EL (cell line): ENCODE results near the gene CAPZB.

ENCODE experiments used
- DNase-seq: peaks from one replicate; pipeline ENCODE4 v3.0.0-alpha.2; 2016

The CAPZB gene

DNA sequence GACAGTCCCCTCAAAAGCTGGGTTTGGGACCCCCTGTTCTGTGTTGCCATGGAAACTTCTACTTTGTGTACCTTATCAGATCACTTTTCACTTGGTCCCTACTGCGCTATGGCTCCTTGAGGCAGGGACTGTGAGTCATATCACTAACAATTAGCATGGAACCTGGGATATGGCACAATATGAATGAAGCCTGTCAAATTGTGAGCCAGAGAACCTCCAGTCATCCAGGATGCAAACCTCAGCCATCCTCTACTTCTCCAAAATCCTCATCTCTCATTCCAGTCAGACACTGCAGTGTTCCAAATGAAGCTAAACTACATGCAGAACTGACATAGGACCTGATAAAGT is 11.2 kb upstream of the CAPZB start:
- no peak for DNase-seq

DNA sequence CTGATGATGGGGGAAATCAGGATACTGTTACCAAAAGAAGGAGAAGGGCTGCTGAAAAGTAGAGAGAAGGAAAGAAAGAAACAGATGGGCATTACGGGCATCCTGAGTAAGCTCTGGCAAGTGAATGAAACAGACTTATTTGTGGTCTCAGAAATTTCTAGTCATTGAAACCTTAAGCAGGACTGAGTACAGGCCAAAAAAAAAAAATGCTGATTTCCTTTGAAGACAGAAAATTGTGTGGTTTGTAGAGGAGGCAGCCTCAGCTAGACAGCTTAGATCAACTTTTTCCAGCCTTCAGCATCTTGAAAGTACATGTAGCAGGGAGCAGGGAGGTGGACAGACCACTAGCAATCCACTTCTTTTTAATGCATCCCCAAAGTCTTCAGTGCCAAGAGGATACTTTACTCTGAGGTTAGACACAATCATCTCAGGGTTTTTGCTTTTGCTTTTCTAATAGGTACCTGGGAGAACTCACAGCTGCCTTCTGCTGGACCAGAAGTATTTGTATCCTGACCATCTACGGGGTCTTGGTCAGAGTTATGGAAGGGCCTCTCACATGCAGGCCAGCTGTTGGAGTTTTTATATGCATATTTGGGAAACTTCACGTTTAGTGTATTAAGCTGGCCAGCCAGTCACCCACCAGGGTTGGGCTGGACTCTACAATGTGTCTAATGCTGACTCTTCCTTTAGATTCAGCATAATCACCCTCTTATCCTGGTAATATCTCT is 10.6 kb upstream of the CAPZB start:
- DNase-seq = no peak

DNA sequence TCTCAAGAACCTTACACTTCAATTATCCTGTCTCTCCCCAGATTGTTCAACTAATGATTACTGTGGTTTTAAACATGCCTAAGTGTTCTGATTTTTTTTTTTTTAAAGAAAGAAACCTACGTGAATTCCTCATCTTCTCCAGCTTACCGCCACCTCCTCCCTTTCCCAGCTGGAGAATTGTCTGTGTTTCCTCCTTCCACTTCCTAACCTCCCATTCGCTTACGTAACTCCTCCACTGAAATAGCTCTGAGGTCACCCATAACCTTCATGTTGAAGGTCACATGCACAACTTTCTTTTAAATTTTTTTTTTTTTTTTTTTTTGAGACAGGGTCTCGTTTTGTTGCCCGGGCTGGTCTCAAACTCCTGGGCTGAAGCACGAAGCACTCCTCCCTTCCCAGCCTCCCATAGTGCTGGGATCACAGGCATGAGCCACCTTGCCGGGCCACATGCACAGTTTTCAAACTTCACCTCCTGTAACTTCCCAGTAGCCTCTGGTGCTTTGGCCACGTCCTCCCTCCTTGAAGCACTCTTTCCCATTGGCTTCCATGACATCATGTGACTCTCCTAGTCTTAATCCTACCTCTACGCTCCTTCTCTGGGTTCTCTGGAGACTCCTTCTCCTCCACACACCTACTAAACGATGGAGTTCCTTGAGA is 9.8 kb upstream of the CAPZB start:
- no peak for DNase-seq

DNA sequence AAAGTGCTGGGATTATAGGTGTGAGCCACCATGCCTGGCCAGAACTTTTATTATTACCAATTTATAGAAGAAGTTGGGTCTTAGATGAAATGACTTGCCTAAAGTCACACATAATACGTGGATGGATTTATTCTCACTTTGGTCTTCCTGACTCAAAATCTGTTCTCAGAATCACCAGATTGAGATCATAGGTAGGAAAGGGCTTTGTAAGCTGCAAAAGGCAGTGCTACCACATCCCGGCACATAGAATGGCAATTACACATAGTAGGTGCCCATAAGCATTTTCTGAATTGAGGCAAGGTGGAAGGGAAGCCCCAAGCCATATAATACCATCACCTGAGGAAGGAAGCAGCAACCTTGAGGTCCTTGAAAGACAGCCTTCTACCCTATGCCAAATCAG is 8.2 kb upstream of the CAPZB start:
- DNase-seq = no peak

DNA sequence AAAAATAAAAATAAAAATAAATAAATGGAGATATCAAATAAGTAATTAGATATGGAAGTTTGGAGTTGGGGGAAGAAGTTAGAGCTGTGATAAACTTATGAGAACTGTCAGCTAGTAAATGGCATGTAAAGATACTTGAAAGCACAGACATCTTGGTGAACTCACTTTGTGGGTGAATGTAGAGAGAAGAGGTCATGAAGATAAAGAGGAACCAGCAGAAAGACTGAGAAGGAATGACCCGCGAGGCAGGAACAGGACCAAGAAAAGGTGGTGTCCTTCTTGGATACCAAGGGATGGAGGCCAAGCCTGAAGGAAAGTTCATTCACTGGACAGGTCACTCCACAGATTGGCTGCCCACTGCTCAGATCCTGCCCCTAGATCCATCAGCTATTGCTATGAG is 4.7 kb upstream of the CAPZB start:
- no peak for DNase-seq

DNA sequence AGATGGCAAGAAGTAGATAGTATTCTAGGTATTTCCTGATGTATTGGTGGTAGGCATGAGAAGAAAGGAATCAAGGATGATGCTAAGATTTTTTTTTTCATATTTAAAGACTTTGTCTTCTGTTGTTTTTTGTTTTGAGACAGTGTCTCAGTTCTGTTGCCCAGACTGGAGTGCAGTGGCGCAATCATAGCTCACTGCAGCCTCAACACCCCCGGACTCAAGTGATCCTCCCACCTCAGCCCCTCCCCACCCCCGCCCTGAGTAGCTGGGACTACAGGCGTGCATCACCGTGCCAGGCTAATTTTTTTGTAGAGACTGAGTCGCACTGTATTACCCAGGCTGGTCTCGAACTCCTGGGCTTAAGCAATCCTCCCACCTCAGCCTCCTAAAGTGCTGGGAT is 2.8 kb upstream of the CAPZB start:
- DNase-seq = no peak

DNA sequence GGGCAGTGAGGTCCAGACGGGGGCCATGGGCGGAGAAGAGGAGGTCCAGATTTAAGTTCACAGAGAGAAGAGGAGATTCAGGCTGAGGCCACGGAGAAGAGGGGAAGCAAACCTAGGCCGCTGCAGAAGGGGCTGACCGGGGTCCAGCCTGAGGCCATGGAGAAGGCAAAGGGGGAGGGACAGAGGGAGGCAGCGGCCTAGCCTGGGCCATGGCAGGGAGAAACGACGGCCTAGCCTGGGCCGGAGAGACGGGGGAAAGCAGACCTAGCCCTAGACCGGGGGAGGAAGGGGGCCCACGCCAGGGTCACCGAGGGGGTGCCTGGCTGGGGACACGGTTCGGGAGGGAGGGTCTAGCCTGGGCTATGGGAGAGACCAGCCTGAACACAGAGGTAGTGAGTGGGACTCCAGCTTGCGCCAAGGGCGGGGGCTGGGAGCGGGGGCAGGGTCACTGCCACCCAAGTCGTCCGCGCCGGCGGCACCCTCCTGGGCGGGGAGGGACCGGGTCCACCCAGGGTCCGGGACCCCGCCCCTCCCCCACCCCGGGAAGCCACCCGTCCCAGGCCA is 459 bp downstream of the CAPZB start:
- peak; percentile 40 for DNase-seq

DNA sequence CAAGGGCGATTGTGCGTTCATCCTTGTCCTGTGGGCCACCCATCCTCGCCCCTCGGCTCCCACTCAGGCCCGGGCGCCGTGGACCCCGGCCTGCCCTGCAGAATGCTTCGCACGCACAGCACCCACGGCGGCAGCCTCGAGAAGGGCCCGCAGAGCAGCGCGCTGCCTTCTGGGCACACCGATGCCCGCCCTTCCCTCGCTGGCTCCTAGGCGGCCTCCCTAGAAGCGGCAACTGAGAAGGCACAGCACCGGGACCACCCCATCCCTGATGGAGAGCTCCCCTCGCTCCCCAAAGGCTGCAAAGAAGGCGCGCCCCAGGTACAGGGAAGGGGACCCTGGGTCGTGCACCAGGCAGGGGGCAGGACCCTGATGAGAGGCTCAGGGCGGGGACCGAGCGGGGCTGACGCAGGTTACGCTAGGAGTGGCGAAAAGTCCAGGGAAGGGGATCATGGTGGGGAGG is 971 bp downstream of the CAPZB start:
- no peak for DNase-seq

DNA sequence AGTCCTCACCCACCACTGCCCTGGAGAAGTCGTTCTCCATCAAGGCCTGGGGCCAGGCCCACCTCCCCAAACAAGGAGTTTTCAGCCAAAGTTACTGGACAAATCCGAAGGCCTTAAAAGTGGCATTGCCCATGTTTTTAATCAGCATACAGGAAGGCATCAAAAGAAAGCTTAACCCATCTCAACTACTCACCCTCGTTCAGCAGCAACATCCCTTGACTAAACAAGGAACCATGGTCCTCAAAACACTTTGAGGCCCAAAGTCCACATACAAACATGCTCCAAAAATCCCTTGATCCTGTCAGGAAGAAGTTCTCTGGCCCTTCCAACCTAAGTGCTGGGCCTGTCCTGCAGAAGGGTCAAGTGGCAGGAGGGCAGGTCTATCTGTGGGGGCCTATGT is 1.6 kb downstream of the CAPZB start:
- no peak for DNase-seq

DNA sequence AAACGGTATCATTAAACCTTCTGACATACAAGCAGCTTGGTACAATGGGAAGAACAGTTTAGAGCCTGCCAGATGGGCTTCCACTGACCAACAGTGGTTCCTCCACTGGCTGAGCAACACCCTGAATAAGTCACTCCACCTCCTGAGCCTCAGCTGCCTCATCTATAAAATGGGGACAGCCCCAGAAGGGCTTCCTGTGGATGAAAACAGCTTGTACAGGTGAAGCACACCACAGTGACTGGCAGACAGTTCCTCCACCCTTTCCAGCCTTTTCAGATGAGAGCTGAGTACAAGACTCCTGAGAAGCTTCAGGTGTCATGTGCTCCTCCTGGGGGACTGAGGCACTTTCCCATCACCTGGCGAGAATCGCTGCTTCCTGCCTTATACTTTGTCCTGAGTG is 2.1 kb downstream of the CAPZB start:
- DNase-seq = no peak

DNA sequence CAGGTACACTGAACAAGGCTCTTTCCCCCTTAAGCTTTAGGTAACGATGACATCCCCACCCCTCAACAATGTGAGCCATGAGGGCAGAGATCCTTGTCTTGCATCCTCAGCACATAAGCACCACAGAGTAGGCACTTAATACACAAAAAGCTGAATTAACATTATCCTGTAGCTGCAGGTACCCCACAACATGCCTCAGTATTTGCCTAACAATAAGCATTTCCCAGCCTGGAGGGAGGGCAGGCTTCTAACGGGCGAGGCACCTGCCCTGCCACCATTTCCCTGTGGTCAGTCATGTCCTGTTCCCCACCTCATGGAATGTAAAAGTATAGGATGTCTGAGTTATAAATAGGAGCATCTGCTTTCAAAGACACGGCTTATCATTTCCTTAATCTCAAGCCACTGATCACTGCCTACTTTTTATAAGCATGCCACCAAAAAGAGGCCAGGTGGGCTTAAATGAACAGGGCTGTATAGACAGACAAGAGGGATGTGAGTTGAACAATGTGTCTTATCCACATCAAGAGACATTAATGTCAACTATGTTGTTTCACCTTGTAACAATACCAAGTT is 3.4 kb downstream of the CAPZB start:
- DNase-seq = no peak

DNA sequence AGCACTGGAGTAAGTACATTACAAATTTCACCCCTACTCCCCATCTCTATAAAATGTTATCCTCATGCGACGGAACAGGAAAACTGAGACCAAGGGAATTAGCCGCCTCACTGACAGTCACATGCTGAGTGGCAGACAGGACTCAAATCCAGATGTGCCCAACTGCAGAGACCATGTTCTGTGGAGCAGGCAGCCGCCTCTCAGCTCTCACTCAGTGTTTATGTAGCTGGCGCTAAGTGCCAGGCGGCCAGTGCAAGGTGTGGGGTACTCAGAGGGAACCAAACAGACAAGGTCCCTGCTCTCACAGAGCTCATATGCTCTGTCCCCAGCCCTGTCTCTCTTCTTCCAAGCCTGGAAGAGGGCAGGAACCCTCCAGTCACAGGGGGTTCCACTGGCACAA is 5.1 kb downstream of the CAPZB start:
- DNase-seq = no peak

DNA sequence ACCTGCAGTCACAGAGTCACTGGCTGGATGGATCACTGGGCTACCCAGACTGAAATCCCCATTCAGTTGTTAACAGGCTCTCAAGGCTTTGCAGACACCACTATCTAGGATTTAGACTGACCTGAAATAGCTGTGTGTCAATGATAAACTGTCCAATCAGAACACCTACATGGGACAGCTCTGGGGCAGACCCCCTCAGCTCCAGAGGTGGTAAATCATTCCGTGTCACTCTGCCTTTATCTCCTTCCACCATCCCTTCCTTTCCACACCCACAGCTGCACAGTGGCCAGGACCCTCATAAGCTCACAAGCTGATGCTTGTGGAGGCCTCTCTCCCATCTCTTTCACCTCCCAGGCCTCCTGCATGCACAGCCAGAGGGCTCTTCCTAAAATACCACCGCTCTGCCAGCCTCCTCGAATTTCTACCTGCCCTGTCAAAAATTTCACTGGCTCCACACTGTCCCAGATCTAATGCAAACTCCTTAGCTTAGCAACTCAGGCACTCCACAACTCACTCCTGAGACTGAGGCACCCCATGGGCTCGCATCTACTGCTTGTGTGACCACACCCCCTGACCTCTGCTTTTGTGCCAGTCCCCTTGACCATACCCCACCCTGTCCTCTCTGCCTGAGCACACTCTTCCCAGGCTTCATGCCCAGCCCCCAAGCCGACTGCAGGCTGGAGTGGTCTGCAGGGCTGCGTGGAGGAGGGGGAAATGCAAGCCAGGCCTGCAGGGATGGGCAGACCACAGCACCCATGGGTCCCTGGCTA is 5.8 kb downstream of the CAPZB start:
- DNase-seq = no peak

DNA sequence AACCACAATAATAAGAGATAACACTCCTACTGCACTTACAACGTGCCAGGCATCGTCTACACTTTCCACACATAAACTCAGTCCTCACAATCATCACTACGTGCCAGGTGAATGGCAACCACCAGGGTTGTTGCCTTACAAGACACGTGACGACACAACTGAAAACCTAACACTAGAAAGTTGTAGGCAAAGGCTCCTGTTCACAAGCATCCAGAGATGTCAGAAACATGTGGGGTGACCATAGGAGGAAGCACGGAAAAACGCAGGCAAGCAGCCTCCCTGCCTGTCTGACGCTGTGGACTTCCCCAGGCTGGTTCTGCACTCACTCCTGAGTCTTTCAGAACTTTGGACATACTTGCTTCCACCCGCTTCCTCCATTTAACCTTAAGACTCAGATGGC is 7.0 kb downstream of the CAPZB start:
- DNase-seq = no peak

DNA sequence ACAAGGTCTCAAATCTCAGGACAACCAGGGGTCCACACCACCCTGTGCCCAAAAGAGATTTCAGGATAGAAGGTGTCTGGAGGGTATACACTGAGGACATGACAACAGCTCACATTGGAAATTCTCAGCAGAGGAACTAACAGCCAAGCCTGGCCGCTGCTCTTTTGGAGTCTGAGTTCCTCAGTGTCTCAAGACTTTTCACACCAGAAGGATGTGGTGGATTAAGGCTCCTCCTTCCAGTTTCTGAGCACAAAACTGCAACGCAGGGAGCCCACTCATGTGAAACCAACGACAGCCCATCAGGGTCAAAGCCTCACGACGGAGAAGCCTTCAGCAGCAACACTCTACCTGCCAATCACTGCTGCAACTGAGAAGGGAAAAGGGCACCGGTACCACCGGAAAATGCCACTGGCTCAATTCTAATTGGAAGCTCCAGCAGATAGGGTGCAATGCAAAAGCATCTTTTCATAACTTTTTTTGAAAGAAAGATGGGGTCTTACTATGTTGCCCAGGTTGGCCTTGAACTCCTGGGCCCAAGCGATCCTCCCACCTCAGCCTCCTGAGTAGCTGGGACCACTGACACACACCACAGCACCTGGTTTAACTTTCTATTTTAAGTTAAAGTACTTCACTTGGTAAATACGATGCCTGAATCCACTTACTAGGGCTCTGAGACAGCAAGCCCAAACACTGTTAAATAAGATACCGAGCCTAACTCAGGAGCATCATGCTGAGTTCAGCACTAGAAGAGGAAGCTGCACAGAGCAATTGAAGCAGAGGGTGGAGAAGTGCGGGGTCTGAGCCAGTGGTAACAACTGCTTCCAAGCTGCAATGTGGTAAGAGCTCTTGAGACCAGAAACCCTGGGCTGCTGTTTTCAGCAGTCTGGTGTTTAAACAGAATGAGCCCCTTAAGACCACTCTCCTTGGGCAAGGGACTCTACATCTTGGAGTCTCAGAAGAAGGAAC is 7.8 kb downstream of the CAPZB start:
- no peak for DNase-seq

DNA sequence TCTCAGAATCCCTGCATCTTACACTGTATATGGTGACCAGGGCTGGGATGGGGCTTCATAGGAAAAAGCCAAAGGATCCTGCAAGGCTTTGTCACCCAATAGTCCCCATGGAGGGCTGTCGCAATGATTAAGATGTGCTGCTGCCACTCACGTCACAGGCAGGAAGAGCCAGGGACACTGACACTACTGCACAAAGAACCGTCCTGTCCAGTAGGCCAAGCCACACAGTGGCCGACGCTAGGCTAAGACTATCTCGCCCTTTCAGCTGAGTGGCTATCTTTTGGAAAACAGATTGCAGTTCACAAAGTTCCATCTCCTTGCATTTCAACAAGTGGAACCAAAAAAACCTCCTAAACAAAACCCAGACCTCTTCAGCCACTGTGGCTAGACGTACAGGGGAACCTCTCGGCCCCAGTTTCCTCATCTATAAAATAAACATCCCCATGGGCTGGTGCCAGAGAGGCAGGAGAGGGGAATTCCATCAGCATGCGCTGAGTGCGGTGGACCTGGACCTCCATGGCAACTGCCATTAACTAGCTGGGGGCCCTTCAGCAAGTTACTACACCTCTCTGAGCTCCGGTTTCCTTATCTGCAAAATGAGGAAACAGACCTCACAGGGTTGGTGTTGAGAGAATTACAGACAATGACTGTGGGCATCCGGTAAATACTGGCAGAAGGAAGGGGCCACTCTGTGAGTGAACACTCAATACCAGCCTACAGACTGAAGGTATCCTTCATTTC is 8.7 kb downstream of the CAPZB start:
- DNase-seq = no peak

DNA sequence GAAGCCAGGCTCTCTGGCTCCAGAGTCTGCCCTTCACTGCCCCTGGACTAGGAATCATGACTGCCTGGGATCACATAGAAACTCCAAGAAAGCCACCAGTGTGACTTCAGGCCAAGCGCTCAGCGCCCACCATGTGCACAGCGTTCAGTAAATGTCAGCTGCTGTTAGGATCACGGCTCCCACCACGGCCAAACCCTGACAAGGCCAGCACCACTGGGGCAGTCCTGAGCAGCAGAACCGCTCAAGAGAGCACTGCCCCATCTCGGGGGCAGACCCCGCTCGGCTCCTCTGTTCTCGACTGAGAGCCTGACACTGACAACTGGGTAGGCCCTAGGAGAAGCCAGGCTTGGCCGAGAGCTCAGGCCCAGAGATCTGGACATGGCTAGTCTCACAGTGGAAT is 10.0 kb downstream of the CAPZB start:
- no peak for DNase-seq

DNA sequence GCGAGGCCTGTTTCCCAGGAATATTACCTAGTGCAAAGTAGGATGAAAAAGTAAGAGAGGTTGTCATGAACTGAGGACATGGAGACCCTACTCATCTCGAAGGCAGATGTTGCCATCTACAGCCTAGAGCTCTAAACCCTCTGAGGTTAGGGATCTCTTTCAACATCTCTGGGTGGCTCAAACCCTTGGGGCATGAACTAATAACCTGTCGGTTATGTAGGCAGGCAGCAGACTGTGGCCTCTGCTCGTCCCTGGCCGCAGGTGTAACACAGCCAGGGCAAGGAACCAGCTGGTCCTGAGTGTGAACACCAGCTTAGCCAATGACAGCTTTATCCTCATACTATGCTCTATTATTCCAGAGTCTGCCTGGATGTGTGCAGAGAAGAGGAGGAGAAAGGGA is 13.2 kb downstream of the CAPZB start:
- DNase-seq = no peak

DNA sequence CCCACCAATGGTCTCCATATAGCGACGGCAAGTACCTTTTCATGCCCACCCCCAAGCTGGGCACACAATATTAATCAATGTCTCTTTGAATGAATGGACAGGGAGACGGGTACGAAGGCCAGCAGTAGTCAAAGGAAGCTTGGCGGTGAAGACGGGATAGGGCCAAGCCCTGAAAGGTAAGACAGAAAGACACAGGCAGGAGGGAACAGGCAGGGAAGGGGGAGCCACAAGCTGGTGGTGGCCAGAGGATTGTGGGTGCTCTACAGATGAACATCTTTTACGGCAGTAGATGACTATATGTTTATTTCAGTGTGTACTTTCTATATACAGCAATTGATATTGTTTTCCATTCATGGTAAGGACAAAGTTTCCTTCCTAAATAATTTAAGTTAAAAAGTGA is 16.3 kb downstream of the CAPZB start:
- no peak for DNase-seq

DNA sequence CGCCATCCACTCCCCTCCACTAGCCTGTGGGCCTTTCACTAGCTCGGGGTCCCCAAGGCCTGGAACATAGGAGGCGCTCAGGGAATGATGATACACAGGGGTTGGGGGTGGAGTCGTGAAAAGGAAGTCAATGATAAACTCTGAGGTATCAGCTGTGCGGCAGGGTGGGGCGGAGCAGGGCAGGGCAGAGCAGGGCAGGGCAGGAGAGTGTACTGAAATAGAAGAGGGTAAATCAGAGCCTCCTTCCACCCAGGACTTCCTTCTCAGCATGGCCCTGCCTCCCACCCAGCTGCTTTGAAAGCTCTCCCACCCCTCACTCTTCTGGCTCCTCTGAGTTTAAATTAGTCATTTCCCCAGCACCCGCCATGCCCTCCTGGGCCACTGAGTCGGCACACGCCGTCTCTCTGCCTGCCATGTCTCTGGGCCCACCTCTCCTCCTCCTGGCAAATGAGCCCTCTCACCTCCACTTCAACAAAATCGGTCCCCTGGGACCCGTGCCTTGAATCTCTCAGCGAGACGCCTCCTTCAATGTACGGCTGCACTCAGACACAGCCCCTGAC is 16.9 kb downstream of the CAPZB start:
- no peak for DNase-seq
